ENCODE data around the gene ASCC1. TPM values are rescaled to one million over a fixed set of nuclear protein-coding genes. Genes with fewer than 3 reads are reported as not detected.

The ASCC1 gene
- total and polyA plus RNA-seq, 10 donors, result 11.9 to 41.7 (median 33.8) TPM

- Histone ChIP-seq H3K27me3 (replicated peaks in 1 of 7) (no peaks in the 10 kb centered on the region), H3K27ac (no peak overlapping the region), H3K4me1 (peaks cover 0 to 14% (median 0%) of the 10 kb centered on the region in 6 donors), H3K4me3 (no peak overlapping the region), H3K36me3 (peaks cover 0 to 100% (median 80%) of the 10 kb centered on the region in 6 donors), H3K9me3 (no peaks in the 10 kb centered on the region)
- 83 to 95% (median 92%) methylated on average over 7 of the region's 7 CpGs for WGBS, 5 donors
- TF ChIP-seq CTCF (IDR thresholded peaks at IDR 0.05 in 8 of 11, conservative IDR thresholded peaks at IDR 0.05 in 3 of 11) (no peak), POLR2A (IDR thresholded peaks at IDR 0.05) (no peak), POLR2AphosphoS5 (IDR thresholded peaks at IDR 0.05) (no peak)
- no peak for DNase-seq
- intact Hi-C loops (cut with DNase I; ENCODE audit: low total_unique reads), result no loop called here
Measured at GRCh38 chr10:72206511-72207229, 9.4 kb downstream of the ASCC1 start.

GRCh38 chr10:72204724-72205123 is 11.4 kb downstream of the ASCC1 start:
- DNase-seq, result no peak
- Histone ChIP-seq H3K36me3 (peaks cover 0 to 100% (median 78%) of the 10 kb centered on the region in 6 donors), H3K4me3 (no peak overlapping the region), H3K4me1 (peaks cover 0 to 6% (median 0%) of the 10 kb centered on the region in 6 donors), H3K27ac (no peak overlapping the region), H3K9me3 (no peaks in the 10 kb centered on the region), H3K27me3 (replicated peaks in 1 of 7) (no peaks in the 10 kb centered on the region)
- TF ChIP-seq CTCF (IDR thresholded peaks at IDR 0.05 in 8 of 11, conservative IDR thresholded peaks at IDR 0.05 in 3 of 11) (no peak), POLR2AphosphoS5 (IDR thresholded peaks at IDR 0.05) (no peak), POLR2A (IDR thresholded peaks at IDR 0.05) (no peak)
- intact Hi-C loops (cut with DNase I; ENCODE audit: low total_unique reads), result no loop called here
- 84 to 97% (median 96%) methylated on average over 1 of the region's 1 CpG for WGBS, 5 donors

GRCh38 chr10:72204296-72204695 is 11.8 kb downstream of the ASCC1 start:
- Histone ChIP-seq H3K4me1 (peaks cover 0 to 6% (median 0%) of the 10 kb centered on the region in 6 donors), H3K27ac (no peak overlapping the region), H3K4me3 (no peak overlapping the region), H3K9me3 (no peaks in the 10 kb centered on the region), H3K27me3 (replicated peaks in 1 of 7) (no peaks in the 10 kb centered on the region), H3K36me3 (peaks cover 0 to 100% (median 77%) of the 10 kb centered on the region in 6 donors)
- WGBS, 5 donors, result 87 to 92% (median 91%) methylated on average over 9 of the region's 9 CpGs
- no peak for DNase-seq
- no peak for TF ChIP-seq CTCF (IDR thresholded peaks at IDR 0.05 in 8 of 11, conservative IDR thresholded peaks at IDR 0.05 in 3 of 11)
- no peak for TF ChIP-seq POLR2AphosphoS5 (IDR thresholded peaks at IDR 0.05)
- no peak for TF ChIP-seq POLR2A (IDR thresholded peaks at IDR 0.05)
- intact Hi-C loops (cut with DNase I; ENCODE audit: low total_unique reads), result no loop called here

- Histone ChIP-seq H3K27ac (no peak overlapping the region), H3K4me1 (no peaks in the 10 kb centered on the region), H3K4me3 (no peak overlapping the region), H3K9me3 (no peaks in the 10 kb centered on the region), H3K36me3 (peaks cover 0 to 95% (median 59%) of the 10 kb centered on the region in 6 donors), H3K27me3 (replicated peaks in 1 of 7) (no peaks in the 10 kb centered on the region)
- TF ChIP-seq CTCF (IDR thresholded peaks at IDR 0.05 in 8 of 11, conservative IDR thresholded peaks at IDR 0.05 in 3 of 11) (no peak), POLR2AphosphoS5 (IDR thresholded peaks at IDR 0.05) (no peak)
- DNase-seq, result no peak
- intact Hi-C loops (cut with DNase I; ENCODE audit: low total_unique reads), result no loop called here
- WGBS, 5 donors, result 75 to 100% (median 83%) methylated on average over 5 of the region's 5 CpGs
Measured at GRCh38 chr10:72201293-72201692, 14.8 kb downstream of the ASCC1 start.

Measured in spleen (tissue), 11 donors.